ENCODE results near the gene NPAS2. TPM values are rescaled to one million over a fixed set of nuclear protein-coding genes. Genes with fewer than 3 reads are reported as not detected.

NPAS2 gene
- total RNA-seq, 1 donor from 2014 or later, result 39.4 TPM

- H3F3A ChIP-seq (ENCODE audit: low read depth), result no peaks in the 10 kb centered on the region
- no peak overlapping the region for H3K4me3 ChIP-seq
- no peaks in the 10 kb centered on the region for H3K9me3 ChIP-seq (ENCODE audit: low read depth)
- no peak overlapping the region for H3K4me3 Mint-ChIP-seq
- no peaks in the 10 kb centered on the region for H3K79me2 ChIP-seq (ENCODE audit: low read depth)
- DNase-seq (ENCODE audit: low spot score), result no peak
- H2AFZ ChIP-seq (replicated peaks), result no peak overlapping the region
- peaks cover 7% of the 10 kb centered on the region for H3K4me1 ChIP-seq
- H3K36me3 Mint-ChIP-seq, result no peaks in the 10 kb centered on the region
- TF ChIP-seq CTCF (IDR thresholded peaks at IDR 0.05), result no peak
- no peak for TF ChIP-seq EZH2phosphoT487 (IDR thresholded peaks at IDR 0.05)
- TF ChIP-seq EZH2 (IDR thresholded peaks at IDR 0.05), result no peak
- no peak overlapping the region for H3K4me2 ChIP-seq
- H3K27ac ChIP-seq, result no peak overlapping the region
- H3K27ac Mint-ChIP-seq, result no peak overlapping the region
- H3K27me3 Mint-ChIP-seq (ENCODE audit: insufficient read depth, low read depth), result peaks cover 3% of the 10 kb centered on the region
- no peaks in the 10 kb centered on the region for H4K20me1 ChIP-seq (ENCODE audit: low read depth)
- no peaks in the 10 kb centered on the region for H3K36me3 ChIP-seq
- H3K9me3 Mint-ChIP-seq, result no peaks in the 10 kb centered on the region
- no peaks in the 10 kb centered on the region for H3K4me1 Mint-ChIP-seq
- no peak overlapping the region for H3K9ac ChIP-seq
- no peaks in the 10 kb centered on the region for H3K27me3 ChIP-seq
Measured at GRCh38 chr2:100780203-100781008, 39.5 kb upstream of the NPAS2 start.

- Mint-ChIP-seq H3K27ac (no peak overlapping the region), H3K36me3 (no peaks in the 10 kb centered on the region), H3K4me1 (no peaks in the 10 kb centered on the region), H3K4me3 (no peak overlapping the region), H3K9me3 (no peaks in the 10 kb centered on the region), H3K27me3 (ENCODE audit: insufficient read depth, low read depth) (peaks cover 3% of the 10 kb centered on the region)
- Histone ChIP-seq H2AFZ (replicated peaks) (no peak overlapping the region), H3K4me3 (no peak overlapping the region), H3K27ac (no peak overlapping the region), H3K9ac (no peak overlapping the region), H3K27me3 (no peaks in the 10 kb centered on the region), H3K9me3 (ENCODE audit: low read depth) (no peaks in the 10 kb centered on the region), H4K20me1 (ENCODE audit: low read depth) (no peaks in the 10 kb centered on the region), H3K36me3 (no peaks in the 10 kb centered on the region), H3K79me2 (ENCODE audit: low read depth) (no peaks in the 10 kb centered on the region), H3F3A (ENCODE audit: low read depth) (no peaks in the 10 kb centered on the region), H3K4me2 (no peak overlapping the region), H3K4me1 (peaks cover 7% of the 10 kb centered on the region)
- no peak for TF ChIP-seq EZH2phosphoT487 (IDR thresholded peaks at IDR 0.05)
- no peak for TF ChIP-seq EZH2 (IDR thresholded peaks at IDR 0.05)
- no peak for TF ChIP-seq CTCF (IDR thresholded peaks at IDR 0.05)
- DNase-seq (ENCODE audit: low spot score), result no peak
Measured at GRCh38 chr2:100781009-100781325, 39.0 kb upstream of the NPAS2 start.

- no peak for DNase-seq (ENCODE audit: low spot score)
Measured at GRCh38 chr2:100781523-100782379, 38.2 kb upstream of the NPAS2 start.

More at GRCh38 chr2:100781523-100782379, 38.2 kb upstream of the NPAS2 start:
- Histone ChIP-seq H3K36me3 (no peaks in the 10 kb centered on the region), H2AFZ (replicated peaks) (peak overlapping the region; percentile 94), H4K20me1 (ENCODE audit: low read depth) (no peaks in the 10 kb centered on the region), H3K4me2 (peak overlapping the region; percentile 27), H3K4me1 (peaks cover 7% of the 10 kb centered on the region), H3K9ac (no peak overlapping the region), H3K79me2 (ENCODE audit: low read depth) (no peaks in the 10 kb centered on the region), H3K4me3 (no peak overlapping the region), H3F3A (ENCODE audit: low read depth) (no peaks in the 10 kb centered on the region), H3K27ac (no peak overlapping the region), H3K9me3 (ENCODE audit: low read depth) (no peaks in the 10 kb centered on the region), H3K27me3 (no peaks in the 10 kb centered on the region)
- H3K36me3 Mint-ChIP-seq, result no peaks in the 10 kb centered on the region
- peaks cover under 1% of the 10 kb centered on the region for H3K9me3 Mint-ChIP-seq
- TF ChIP-seq EZH2 (IDR thresholded peaks at IDR 0.05) (no peak), CTCF (IDR thresholded peaks at IDR 0.05) (no peak), EZH2phosphoT487 (IDR thresholded peaks at IDR 0.05) (no peak)
- peaks cover 4% of the 10 kb centered on the region for H3K27me3 Mint-ChIP-seq (ENCODE audit: insufficient read depth, low read depth)
- peak overlapping the region; percentile 24 for H3K27ac Mint-ChIP-seq
- no peak overlapping the region for H3K4me3 Mint-ChIP-seq
- no peaks in the 10 kb centered on the region for H3K4me1 Mint-ChIP-seq
